CD4-positive, alpha-beta T cell treated with Interleukin-21 for 1 hour (primary cell): ENCODE data around the gene TLR8.
"Not testable (repeated sequence)": the region's sequence is repeated elsewhere in the genome, so short reads cannot be mapped to it uniquely, and the experiment has no call there.

Experiments used
- DNase-seq: peaks from one replicate; pipeline ENCODE4 v3.0.0-alpha.2; 2020

TLR8 gene

GRCh38 chrX:12898073-12898472 lies 8.3 kb upstream of the TLR8 start:
- no peak for DNase-seq

- DNase-seq = no peak
Measured at GRCh38 chrX:12899506-12899905, 6.9 kb upstream of the TLR8 start.

GRCh38 chrX:12901486-12901885 lies 4.9 kb upstream of the TLR8 start:
- DNase-seq = peak; percentile 65

- no peak for DNase-seq
Measured at GRCh38 chrX:12903646-12904045, 2.8 kb upstream of the TLR8 start.

- no peak for DNase-seq
Measured at GRCh38 chrX:12910423-12911121, 4.2 kb downstream of the TLR8 start.

GRCh38 chrX:12911122-12911470 lies 4.7 kb downstream of the TLR8 start:
- no peak for DNase-seq

GRCh38 chrX:12912791-12913482 lies 6.5 kb downstream of the TLR8 start:
- DNase-seq = no peak

- DNase-seq = no peak
Measured at GRCh38 chrX:12917753-12918152, 11.3 kb downstream of the TLR8 start.

GRCh38 chrX:12919051-12919450 lies 12.6 kb downstream of the TLR8 start:
- DNase-seq = no peak

GRCh38 chrX:12919620-12920019 lies 13.2 kb downstream of the TLR8 start:
- no peak for DNase-seq

GRCh38 chrX:12920990-12921389 lies 14.6 kb downstream of the TLR8 start:
- no peak for DNase-seq

- DNase-seq = no peak
Measured at GRCh38 chrX:12921886-12922598, 15.6 kb downstream of the TLR8 start.

GRCh38 chrX:12922599-12922919 lies 16.1 kb downstream of the TLR8 start:
- no peak for DNase-seq

GRCh38 chrX:12929701-12930100 lies 23.3 kb downstream of the TLR8 start:
- DNase-seq = no peak

- no peak for DNase-seq
Measured at GRCh38 chrX:12930150-12930549, 23.7 kb downstream of the TLR8 start.

GRCh38 chrX:12932244-12932643 lies 25.8 kb downstream of the TLR8 start:
- DNase-seq = no peak

GRCh38 chrX:12934850-12935249 lies 28.4 kb downstream of the TLR8 start:
- no peak for DNase-seq

GRCh38 chrX:12936947-12937346 lies 30.5 kb downstream of the TLR8 start:
- no peak for DNase-seq

- not testable (repeated sequence) for DNase-seq
Measured at GRCh38 chrX:12940471-12940870, 34.1 kb downstream of the TLR8 start.

GRCh38 chrX:12943592-12943991 lies 37.2 kb downstream of the TLR8 start:
- not testable (repeated sequence) for DNase-seq

- DNase-seq = not testable (repeated sequence)
Measured at GRCh38 chrX:12944452-12944851, 38.0 kb downstream of the TLR8 start.

GRCh38 chrX:12945494-12945893 lies 39.1 kb downstream of the TLR8 start:
- no peak for DNase-seq

- DNase-seq = no peak
Measured at GRCh38 chrX:12946406-12946805, 40.0 kb downstream of the TLR8 start.

- peak; percentile 83 for DNase-seq
Measured at GRCh38 chrX:12946838-12947544, 40.6 kb downstream of the TLR8 start.
